Hematopoietic multipotent progenitor cell (in vitro differentiated cells): Measurements from ENCODE around the gene BOLA1. TPM values are rescaled to one million over a fixed set of nuclear protein-coding genes. Genes with fewer than 3 reads are reported as not detected.
"Not testable (repeated sequence)": the region's sequence is repeated elsewhere in the genome, so short reads cannot be mapped to it uniquely, and the experiment has no call there.

Experiments used
- DNase-seq, 3 donors: peaks; one replicate each; pipeline ENCODE4 v3.0.0-alpha.2; 2011 to 2015; ENCODE audit warnings: low read depth in 2 of 3, low spot score in 2 of 3
- total RNA-seq: library from RNA; depleted of rRNA; stranded (reverse); fragments of >200 nt; gene quantifications from one replicate; pipeline ENCODE4 v1.2.3, GENCODE V29; 2012

BOLA1 gene
- 28.3 TPM for total RNA-seq

- peak; percentile 60 to 88 (median 86) for DNase-seq
Observed at GRCh38 chr1:149899460-149900284, at the start of gene BOLA1. Gene BOLA1 (plus strand): TSS chr1:149899568. CDS start chr1:149900060, 492 bp downstream.

DNA sequence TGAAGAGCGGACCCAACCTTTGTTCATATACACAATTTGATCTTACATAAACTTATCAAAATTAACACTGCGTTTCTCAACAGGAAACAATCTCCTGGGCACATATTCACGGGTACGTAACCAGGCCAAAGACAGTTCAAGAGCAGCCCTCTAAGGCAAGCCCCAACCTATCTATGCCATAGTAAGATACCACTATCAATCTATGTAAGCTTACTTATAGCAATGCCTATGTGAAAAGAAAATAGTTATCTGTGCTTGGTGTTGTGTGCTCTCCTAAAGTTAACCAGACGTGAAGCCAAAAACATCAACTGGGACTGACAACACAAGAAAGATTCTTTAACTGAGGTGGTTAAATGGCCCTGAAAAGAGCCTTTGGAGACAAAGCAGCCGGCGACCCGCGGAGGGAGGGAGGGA, 49.4 kb upstream of the BOLA1 start:
- DNase-seq, result peak in 1 of 3 donors; percentile 2

DNA sequence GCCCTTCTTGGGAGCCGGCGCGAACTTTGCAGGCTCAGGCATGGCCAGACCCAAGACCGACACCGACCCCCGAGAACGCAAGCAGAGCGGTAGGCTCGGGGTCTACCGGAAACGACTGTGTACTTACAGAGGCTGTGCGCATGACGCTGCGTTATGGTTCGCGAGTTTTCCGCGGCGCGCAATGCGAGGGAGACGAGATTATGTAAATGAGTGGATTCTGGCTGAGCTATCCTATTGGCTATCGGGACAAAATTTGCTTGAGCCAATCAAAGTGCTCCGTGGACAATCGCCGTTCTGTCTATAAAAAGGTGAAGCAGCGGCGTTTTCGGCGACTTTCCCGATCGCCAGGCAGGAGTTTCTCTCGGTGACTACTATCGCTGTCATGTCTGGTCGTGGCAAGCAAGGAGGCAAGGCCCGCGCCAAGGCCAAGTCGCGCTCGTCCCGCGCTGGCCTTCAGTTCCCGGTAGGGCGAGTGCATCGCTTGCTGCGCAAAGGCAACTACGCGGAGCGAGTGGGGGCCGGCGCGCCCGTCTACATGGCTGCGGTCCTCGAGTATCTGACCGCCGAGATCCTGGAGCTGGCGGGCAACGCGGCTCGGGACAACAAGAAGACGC, 48.5 kb upstream of the BOLA1 start:
- not testable (repeated sequence) for DNase-seq

DNA sequence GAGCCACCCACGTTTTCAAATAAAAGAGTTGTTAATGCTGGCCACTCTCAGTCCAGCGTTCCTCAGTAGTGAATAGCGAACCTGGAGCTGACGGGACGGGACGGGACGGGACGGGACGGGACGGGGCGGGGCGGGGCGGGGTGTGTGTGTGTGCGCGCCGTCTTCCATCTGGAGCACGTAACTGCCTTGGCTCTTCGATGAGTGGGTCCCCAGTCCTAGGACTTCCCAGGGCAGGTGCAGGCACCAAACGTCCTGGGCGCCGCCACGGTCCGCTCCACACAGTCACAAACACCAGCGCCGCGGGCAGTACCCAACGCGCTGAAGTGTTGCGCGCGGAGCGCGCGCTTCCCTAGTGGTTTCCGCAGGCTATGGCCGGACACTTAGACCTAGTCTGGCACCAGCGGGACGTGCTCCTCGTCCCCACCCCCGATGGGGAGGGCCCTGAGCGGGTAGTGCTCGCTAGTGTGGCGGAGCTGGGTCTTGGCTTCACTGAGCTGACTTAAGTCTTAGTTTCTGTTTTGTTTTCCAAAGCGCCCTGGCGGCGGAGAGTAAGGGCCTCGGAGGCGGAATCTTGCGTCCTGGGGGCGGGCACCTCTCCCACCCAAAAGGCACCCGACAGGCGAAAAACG, 47.7 kb upstream of the BOLA1 start:
- not testable (repeated sequence) for DNase-seq

GRCh38 chr1:149852263-149852662, 47.1 kb upstream of the BOLA1 start:
- not testable (repeated sequence) for DNase-seq

GRCh38 chr1:149860271-149860670, 39.1 kb upstream of the BOLA1 start:
- not testable (repeated sequence) for DNase-seq

DNA sequence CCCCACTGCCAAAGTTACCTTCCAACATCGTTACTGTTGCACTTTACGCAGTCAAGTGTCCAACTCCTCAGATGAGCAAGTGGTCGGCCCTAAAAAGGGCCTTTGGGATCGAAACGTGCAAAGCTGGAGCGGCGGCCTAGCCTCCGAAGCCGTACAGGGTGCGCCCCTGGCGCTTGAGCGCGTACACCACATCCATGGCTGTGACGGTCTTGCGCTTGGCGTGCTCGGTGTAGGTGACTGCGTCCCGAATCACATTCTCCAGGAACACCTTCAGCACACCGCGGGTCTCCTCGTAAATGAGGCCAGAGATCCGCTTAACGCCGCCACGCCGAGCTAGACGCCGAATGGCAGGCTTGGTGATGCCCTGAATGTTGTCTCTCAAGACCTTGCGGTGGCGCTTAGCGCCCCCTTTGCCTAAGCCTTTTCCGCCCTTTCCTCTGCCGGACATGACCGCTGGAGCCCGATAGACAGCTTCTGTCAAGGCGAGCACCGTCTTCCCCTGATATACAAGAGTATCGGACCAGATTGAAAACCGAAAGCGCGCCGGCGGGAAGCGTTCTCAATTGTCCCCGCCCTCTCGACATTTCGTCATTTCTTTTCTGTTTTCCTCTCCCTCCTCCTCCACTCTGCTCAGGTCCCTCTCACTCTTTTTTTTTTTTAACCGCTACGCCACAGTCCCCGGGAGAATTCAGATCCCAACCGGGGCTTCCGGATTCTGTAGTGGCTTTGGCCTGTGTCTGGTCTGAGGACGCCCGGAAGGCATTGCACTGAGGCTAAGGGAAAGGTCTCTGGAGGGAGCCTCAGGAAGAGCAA, 38.5 kb upstream of the BOLA1 start:
- DNase-seq, result not testable (repeated sequence)

DNA sequence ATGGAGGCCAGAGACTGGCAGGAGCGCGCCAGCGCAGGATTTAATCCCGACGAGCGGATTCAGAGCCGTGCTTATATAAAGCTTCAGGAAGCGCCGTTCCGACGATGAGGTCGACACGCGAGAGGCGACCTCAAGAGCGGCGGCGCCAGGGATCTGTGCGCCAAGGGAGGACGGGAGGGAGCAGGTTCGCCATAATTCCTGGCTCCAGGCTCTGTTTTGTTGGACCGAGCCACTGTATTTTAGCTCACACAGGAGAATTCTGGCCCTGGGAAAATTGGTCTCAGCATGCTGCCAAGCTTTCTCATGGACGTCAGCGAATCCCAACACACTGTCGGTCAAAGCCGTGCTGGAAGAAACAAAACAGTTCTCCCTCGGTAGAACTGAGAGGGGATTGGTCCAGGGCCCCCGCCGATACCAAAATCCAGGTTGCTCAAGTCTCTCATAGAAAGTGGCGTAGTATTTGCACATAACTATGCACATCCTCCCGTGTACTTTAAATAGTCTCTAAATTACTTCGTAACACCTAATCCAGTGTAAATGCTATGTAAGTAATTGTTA, 37.8 kb upstream of the BOLA1 start:
- DNase-seq, result not testable (repeated sequence)

- not testable (repeated sequence) for DNase-seq
Observed at GRCh38 chr1:149866887-149867286, 32.5 kb upstream of the BOLA1 start.

DNA sequence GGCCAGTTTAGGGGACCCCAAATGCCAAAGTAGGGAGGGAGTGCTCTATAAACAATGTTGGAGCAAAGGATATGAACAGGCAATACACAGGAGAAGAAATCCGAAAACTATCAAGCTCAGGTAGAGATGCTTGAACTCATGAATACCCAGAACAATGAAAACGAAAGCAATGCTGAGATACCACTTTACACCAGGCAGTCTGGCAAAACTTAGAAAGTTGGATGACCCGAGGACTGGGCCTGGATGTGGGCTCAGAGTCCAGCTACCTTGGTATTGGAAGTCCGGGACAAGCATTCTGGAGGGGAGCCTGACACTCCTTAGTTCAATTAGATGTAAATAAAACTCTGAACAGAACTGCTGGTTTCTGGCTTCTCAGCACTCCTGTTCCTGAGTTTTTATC, 26.3 kb upstream of the BOLA1 start:
- not testable (repeated sequence) for DNase-seq

DNA sequence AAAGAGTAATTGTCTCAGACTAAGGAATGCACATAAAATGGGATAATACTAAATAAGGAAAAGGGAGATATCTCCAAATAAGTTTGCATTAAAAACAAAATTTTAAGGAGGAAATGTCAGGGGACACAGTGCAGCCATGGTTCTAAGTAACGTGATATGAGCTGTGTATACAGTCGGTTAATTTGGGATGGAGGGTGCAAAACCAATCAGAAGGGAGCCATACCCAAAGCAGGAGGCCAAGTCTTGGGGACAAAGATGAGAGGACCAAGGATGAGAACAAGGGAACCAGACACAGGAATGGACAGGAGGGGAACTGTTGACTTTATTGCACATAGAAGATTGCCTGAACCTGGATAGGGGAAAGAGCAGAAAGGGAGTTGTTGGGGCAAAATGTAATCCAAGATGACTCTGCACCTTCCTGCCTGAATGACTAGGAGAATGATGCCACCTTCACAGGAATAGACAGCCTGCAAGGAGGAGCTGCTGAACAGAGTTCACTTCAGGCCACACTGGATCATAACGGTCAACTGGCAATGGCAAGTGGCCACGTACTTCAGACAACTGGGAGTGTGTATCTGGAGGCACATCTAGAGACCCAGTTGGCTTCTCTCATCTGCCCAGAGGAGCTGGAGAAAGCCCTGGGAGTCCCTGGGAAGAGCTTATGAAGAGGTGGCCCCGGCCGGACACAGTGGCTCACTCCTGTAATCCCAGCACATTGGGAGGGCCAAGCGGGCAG, 22.0 kb upstream of the BOLA1 start:
- DNase-seq, result no peak

DNA sequence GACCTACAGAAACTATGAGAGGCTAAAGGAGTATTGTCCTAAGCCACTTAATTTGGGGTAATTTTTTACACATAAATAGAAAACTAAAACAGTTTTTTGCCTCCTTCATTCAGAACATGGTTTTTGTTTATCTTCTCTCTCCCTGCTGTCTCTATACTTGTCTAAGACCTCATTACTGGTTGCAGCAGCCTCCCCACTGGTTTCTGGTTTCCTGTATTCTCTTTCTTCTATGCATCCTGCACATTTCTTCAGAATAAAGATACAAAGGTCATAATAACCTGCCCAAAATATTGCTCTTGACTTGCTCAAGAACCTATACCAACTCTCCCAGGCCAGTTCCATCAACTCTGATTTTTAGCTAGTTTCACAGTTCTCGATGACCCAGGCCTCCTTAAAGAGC, 19.8 kb upstream of the BOLA1 start:
- DNase-seq, result no peak

GRCh38 chr1:149881876-149882275, 17.5 kb upstream of the BOLA1 start:
- no peak for DNase-seq

DNA sequence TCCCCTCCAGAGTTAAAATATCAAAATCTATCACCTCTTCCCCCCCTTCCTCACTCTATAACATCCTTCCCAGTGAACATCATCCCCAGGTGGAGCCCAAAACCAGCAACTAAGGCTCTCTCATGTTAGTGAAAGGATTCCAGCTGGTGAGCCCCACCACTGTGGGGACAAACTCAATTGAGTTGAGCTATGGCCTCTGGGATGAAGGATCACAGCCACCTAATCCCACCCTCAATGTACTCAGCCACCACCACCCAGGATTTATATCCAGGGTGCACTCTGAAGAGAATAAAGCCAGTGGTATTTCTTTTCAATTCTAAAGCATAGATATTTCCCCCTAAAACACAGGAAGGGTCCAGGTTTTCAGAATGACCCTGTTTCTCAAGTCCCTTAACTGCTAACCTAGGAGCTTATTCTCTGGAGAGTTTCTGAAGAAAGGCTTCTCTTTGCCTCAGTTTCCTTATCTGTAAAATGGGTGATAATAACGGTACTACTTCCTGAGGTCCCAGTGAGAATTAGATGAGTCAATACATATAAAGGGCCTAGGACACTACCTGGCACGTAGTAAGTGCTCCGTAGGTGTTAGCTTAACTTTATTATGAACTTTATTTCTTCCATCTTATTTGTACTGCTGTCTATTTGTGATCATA, 15.6 kb upstream of the BOLA1 start:
- DNase-seq, result peak in 1 of 3 donors; percentile 44

DNA sequence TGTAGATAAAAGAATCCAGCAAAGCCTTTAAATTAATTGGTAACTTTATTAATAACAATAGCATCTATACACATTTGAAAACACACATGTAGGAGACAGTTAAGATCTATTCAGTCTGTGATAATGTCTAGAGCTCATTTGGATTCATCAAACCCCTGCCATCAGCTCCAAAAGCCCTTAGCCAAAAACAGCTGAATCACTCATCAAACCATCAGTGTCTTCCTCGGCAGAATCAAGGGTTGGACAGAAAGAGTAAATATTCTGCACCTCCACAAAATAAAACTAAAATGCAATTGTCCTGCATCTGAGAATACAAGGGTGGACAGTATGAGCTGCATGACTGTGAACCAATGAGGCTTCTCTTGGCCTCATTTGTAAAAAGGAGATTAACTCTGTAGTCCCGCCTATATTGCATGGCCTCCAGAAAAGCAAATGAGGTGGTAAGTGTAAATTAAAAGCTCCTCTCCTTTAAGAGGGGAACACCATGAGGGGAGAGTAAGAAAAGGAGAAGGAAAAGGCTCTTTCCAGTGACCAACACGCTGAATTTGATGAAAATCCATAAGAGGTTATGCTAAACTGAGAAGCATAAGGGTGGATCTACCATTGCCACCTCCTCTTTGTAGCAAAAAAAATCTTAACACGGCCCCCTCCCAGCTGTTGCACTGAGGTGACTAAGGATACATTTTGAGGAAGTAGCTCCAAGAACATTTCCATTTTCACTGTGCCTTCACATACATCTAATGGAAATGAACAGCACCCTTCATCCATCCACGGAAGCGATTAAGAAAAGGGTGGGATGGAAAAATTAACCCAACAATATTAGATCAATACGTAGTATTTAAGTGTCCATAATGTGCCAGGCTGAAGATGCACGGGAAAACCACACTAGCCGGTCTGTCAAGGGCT, 14.7 kb upstream of the BOLA1 start:
- peak in 2 of 3 donors; percentile 66 to 88 for DNase-seq

GRCh38 chr1:149885339-149886120, 13.8 kb upstream of the BOLA1 start:
- peak; percentile 46 to 88 (median 69) for DNase-seq

DNA sequence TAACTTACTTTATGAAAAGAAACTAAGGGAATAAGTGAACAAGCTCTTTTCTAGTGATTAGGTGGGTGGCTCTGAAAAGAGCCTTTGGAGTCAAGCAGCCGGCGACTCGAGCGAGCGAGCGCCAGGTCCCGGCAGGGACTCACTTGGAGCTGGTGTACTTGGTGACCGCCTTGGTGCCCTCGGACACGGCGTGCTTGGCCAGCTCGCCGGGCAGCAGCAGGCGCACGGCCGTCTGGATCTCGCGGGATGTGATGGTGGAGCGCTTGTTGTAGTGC, 13.3 kb upstream of the BOLA1 start:
- not testable (repeated sequence) for DNase-seq
